Activated CD4-positive, alpha-beta T cell treated with anti-CD3 and anti-CD28 coated beads, Interleukin-2, amount 50 U/mL, for 48 hours (primary cell): Measurements from ENCODE around the gene USP35.

Source experiments
- DNase-seq, 2 experiments: peaks; one replicate each; pipeline ENCODE4 v3.0.0-alpha.2; 2020

The USP35 gene, protein sequence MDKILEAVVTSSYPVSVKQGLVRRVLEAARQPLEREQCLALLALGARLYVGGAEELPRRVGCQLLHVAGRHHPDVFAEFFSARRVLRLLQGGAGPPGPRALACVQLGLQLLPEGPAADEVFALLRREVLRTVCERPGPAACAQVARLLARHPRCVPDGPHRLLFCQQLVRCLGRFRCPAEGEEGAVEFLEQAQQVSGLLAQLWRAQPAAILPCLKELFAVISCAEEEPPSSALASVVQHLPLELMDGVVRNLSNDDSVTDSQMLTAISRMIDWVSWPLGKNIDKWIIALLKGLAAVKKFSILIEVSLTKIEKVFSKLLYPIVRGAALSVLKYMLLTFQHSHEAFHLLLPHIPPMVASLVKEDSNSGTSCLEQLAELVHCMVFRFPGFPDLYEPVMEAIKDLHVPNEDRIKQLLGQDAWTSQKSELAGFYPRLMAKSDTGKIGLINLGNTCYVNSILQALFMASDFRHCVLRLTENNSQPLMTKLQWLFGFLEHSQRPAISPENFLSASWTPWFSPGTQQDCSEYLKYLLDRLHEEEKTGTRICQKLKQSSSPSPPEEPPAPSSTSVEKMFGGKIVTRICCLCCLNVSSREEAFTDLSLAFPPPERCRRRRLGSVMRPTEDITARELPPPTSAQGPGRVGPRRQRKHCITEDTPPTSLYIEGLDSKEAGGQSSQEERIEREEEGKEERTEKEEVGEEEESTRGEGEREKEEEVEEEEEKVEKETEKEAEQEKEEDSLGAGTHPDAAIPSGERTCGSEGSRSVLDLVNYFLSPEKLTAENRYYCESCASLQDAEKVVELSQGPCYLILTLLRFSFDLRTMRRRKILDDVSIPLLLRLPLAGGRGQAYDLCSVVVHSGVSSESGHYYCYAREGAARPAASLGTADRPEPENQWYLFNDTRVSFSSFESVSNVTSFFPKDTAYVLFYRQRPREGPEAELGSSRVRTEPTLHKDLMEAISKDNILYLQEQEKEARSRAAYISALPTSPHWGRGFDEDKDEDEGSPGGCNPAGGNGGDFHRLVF

DNA sequence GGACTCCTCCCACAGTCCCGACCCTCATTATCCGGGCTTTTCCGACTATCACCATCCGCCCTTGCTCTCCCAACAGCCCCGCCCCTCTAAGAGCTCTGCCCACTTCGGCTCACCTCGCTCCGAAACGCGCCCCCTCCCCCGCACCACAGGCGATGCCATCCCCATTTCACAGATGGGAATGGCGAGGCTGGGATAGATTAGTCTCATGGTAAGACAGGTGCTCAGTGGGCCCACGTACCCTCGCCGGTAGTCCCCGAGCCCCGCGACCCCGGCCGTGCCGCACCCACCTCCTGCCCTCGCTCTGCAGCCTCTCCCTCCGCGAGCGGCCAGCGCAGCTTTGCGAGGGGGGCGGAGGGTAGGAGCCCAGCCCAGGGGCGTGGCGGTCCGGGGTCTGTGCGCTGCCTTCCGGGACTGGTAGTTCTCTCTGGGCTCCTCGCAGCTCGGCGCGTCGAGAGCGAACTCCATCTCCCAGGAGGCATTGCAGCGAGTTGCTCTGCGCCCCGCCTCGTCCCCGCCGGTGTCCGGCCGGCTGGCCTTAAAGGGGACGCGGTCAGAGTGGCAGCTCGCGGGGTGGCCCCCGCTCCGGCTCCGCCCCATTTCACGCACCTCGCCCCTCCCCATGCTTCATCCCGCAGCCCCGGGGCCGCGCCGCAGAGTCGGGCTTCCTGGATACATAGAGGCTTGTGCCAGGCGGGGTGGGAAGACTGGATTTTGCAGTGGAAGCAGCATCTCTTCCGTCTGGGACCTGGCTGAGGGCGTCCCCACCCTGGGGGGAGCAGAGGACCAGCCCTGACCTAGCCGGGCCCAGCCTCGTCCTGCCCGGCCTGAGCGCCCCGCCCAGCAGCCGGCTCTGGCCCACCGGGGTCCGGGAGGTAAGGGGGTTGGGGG lies at the start of gene USP35, which contains the start of gene KCTD21:
Gene USP35, plus strand, starts transcription at position 634 of the 888 bp plus-strand sequence. CDS start 7,327 bp downstream, outside the sequence.
Gene KCTD21, minus strand, starts transcription at position 341 of the 888 bp plus-strand sequence. CDS start 14,072 bp downstream, outside the sequence.
- DNase-seq: peak; percentile 93 to 95

DNA sequence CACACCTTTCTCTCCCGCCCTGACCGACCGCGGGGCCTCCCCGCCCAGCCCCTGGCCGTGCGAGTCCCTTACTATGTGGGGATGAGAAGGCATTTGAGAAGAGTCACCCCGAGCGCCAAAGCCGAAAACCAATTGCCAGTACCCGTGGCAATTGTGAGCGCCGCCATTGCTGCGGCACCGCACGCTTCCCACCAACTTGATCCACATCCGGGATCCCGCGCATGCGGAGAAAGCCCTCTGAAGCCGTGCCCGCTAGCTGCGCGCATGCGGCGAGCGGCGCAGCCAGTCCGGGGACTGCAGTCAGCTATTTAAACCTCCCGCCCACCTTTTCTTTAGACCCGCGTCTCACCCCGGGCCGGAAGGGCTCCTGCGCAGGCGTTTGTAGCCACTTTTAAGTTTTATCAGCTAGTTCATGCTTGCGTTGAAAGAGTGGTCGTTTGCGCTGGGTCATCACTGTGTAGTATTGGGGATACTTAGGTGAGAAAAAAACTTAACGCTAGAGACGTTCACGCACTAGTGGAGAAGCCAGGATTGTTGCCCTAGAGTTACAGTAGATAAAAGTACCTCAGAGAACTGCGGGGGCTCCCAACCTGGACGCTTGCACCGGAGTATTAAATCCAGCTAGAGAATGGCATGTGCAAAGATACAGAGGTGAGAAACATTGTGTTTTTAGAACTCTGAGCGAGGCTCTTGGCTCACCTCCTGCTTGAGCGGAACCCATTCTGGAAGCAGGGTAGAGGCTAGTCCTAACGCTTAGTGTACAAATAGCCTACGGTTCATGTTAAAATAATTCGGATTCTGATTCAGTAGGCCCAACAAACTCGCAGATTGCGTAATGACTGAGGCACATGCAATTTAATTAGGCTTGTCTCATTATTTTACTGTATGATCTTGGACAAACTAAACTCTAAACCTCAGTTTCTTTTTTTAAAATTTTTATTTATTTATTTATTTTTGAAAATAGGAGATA lies 49.0 kb upstream of the USP35 start, which contains the start of gene ALG8:
Gene ALG8, minus strand, starts transcription at position 205 of the 970 bp plus-strand sequence. Its CDS starts 38 bp downstream, at position 167.
- DNase-seq: peak; percentile 97

DNA sequence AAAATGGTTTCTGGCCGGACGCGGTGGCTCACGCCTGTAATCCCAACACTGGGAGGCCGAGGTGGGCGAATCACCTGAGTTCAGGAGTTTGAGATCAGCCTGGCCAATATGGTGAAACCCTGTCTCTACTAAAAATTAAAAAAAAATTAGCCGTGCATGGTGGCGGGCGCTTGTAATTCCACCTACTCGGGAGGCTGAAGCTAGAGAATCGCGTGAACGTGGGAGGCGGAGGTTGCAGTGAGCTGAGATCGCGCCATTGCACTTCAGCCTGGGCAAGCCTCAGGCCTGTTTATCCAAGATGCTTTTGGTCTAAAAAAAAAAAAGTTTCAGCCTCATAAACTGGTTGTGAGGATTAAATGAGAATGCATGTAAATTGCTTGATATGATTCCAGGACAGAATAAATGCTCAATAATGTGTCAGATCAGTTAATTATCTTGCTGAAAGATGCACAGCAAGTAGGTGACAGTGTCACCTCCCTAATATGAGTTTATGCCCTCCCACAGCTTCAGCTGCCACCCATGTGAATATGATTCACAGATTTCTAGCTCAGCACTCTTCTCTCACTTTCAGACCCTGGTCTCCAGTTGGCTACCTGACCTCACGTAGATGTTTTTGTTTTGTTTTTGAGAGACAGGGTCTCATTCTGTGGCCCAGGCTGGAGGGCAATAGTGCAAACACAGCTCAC lies 48.2 kb upstream of the USP35 start:
- peak; percentile 3 to 9 for DNase-seq

DNA sequence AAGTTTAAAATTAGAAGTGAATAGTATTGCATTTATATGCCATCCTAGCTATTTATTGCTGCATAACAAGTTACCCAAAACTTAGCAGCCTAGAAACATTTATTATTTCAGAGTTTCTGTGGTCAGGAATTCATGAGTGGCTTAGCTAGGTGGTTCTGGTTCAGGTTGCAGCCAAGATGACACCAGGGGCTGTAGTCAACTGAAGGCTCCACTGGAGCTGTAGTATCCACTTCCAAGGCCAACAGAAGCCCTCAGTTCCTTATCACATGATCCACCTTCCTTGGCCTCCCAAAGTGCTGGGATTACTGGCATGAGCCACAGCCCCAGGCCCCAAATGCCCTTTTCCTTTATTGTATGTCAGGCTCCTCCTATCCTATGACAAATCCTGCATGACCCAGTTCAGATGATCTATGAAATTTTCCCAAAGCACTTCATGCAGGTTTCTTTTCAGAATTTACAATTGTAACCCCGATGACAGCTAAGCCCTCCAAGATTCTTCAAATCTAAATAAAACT lies 43.2 kb upstream of the USP35 start:
- DNase-seq: no peak

DNA sequence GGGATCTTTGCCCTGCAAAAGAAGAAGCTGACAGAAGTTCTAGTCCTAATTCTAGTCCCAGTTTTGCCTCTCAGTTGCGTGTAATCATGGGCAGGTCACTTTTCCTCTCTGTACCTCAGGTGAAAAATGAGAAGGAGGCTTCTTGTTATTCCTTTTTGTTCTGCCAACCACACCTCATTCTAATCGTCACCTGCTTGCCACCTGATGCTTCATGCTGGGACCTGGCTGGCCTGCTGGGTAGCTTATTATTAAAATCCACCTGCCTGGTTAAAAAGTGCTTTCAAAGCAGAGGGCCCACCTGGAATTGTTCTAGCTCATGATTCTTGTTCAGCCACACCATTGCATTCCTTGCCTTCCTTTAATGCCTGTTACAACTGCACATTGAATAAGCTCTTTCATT lies 40.9 kb upstream of the USP35 start:
- DNase-seq: no peak

DNA sequence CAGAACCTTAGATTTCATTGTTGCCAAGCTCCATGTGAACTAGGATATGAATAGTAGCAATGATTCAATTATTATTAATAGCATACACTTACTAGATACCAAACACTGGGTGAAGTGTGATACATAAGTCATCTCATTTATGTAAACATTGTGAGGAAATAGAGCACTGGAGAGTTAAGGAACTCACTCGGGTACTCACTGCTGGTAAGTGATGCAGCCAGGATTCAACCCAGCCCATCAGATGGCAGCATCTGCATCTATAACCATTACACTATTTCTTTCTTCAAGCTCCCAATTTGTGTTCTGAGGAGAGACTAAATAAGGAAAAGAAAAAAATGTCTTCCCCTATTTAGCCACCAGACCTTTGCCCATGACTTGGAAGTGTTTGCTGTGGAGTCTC lies 39.1 kb upstream of the USP35 start:
- DNase-seq: no peak

DNA sequence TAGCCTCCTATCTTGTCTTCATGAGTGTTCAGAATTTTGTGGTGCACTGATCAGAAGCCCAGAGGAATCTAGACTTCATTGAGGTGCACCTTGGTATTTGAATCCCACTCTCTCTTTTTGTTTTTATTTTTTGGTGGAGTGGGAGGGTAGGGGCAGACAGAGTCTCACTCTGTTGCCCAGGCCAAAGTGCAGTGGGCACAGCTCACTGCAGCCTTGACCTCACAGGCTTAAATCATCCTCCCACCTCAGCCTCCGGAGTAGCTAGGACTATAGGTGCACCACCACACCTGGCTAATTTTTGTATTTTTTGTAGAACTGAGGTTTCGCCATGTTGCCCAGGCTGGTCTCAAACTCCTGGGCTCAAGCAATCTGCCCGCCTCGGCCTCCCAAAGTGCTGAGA lies 38.4 kb upstream of the USP35 start:
- DNase-seq: no peak

DNA sequence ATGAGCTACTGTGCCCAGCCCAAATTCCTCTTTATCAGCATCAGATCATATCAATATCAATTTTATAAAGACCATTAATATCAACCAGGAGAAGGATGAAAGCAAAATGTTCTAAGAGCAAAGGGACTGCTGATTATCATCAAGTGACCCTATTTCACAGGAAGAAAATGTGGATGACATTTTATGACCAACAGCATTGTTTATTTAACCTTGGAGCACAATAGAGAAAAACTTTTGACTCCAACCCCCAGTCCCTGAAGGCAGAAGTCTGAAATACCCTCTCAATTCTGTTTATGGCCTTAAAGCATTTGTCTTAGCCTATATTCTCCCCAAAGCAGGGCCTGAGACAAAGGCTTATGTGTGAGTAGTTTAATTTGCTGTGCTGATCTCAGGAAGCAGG lies 38.0 kb upstream of the USP35 start:
- DNase-seq: no peak

DNA sequence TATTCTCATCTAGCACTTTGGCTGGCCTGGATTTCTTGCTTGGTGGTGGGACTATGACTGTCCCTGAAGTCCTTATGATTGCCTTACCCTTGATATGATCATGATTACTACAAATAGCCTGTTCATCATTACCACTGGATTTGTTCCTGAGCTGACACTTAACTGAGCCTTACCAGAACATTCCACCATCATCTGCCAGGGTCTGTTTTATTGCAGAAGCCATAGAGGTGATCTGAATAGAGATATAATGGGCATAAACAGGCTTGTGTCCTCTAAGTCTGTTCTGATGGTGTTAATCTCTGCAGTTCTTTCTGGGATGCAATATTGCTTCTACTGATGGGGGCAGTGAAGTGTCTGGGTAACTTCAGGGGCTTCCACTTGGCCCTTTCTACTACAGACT lies 36.9 kb upstream of the USP35 start:
- no peak for DNase-seq

DNA sequence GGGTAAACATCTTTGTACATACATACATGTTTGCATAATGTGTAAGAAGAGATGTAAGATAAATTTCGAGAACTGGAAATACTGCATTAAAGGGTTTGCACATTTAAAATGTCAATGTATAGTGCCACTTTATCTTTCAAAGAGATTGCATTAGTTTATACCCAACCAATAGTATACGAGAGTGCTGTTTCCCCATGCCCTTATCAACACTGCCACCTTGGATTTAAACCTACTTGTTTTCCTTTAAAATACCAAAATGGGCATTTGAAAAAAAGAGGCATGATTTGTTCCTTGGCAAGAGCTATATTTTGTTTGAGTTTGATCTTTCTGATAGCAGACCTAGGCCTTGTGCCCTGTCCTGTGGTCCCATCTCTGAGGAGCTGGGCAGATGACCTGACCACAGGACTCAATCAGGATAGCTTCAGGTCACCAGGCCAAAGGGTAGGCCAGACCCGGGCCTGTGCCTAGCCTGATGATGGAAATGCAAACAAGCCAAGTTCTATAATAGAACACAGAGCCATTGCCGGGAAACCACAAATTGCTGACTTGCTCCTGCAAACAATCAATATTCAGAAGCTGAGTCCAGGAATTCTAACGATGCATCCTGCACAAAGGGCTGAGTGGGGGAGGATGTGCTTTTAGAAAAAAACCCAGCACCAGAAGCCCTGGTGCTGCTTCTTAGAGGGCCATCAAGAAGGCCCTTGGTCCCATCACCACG lies 32.4 kb upstream of the USP35 start:
- no peak for DNase-seq

DNA sequence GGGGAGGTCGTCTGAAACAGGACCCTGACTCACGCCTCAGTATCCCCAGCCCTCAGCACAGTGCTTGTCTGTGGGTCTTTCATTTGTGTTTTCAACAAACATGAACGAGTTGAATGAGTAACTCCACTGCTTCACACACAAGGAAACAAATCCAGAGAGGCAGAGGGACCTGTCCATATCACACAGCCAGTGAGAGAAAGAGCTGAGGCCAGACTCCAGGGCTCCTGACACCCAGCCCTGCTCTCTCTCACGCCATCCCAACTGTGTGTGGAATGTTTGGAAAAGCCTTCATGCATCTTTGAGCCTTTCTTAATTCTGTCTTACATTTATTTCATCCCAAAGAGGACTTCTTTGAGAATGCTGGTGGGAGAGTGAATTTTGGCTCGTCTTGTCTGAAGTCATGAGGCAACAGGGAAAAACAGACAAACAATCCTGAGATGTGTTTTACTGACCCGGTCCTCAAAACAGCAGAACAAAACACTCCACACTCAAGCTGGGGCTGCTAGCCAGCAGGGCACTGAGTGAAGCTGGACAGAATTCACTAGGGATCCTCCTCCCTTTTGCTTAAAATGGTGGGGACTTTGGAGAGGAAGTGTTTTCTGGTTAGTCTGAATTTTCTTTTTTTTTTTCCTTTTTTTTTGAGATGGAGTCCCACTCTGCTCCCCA lies 29.6 kb upstream of the USP35 start:
- no peak for DNase-seq

DNA sequence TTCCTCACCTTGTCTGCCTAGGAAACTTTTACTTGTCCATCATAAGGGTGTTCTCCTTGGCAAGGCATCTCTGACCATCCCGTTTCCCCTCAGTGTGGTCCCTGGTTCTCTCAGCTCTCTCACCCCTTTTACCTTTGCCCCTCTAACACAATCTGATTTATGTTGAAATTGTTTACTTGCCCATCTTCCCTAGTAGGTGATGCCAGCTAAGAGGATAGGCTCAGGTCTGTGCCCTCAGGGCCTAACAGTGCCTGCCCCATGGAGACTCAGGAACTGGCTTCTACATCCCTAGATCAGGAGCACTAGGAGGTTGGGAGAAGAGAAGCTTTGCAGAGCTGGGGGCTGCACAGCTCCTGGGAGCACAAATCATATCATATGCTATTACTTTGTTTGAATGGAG lies 28.2 kb upstream of the USP35 start:
- no peak for DNase-seq

DNA sequence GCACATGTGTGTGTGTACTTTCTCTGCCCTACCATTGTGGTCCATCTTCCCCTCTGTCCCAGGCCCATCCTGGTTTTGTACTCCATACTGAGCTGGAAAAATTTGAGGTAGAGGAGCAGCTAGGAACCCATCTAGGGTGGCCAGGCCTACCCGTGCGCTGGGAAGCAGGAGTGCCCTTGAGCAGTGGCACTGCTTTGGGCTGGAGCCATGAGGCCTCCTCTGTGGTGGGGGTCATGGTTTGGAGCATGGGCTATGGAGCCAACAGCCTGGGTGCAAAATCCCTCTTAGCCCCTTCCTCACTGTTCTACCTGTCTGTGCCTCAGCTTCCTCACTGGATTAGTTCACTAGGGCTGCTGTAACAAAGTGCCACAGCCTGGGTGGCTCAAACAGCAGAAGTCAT lies 27.4 kb upstream of the USP35 start:
- no peak for DNase-seq

DNA sequence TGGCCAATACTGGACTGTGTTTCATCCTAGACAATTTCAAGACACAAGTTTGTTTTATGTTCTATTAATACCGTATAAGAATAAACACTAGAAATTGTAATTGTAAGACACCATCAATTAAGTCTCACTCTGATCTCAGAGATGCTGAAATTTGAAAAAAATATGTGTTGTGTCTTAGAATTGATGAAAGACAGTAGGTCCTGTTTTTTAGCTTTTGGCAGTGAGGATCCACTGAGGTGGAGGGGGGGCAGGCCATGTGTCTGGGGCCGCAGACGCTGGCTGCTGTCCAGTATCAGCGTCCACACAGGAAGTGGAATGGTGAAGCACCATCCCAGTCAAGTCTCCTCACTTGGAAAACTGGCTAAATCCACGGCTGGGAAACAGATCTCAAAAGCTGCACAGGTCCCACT lies 26.8 kb upstream of the USP35 start:
- DNase-seq: no peak

DNA sequence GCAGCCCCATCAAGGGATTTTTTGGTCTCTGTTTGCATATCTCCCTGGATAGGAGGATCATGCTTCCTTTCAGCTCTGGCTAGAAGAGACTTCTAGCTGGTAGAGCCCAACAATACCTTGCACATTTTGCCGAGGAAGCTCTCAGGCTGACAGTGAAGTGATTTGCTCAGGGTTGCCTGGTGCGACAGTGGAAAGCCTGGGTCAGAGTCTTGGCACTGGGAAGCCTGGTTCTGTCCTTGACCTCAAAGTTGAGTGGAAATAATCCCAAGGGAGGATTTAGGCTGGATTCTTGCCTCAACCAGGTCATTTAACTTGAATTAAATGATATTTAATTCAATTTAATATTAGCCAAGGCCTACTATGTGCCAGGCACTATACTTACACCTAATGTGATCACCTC lies 24.9 kb upstream of the USP35 start:
- no peak for DNase-seq

DNA sequence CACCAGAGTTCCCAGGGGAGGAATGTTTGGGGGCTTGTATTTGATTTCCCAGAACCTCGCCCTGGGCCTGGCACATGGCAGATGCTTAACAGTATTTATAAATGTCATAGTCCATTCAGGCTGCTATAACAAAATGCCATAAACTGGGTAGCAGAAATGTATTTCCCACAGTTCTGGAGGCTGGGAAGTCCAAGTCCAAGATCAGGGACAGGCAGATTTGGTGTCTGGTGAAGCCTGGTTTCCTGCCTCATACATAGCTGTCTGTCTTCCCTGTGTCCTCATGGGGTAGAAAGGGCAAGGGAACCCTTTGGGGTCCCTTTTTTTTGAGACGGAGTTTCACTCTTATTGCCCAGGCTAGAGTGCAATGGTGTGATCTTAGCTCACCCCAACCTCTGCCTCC lies 24.2 kb upstream of the USP35 start:
- DNase-seq: no peak

DNA sequence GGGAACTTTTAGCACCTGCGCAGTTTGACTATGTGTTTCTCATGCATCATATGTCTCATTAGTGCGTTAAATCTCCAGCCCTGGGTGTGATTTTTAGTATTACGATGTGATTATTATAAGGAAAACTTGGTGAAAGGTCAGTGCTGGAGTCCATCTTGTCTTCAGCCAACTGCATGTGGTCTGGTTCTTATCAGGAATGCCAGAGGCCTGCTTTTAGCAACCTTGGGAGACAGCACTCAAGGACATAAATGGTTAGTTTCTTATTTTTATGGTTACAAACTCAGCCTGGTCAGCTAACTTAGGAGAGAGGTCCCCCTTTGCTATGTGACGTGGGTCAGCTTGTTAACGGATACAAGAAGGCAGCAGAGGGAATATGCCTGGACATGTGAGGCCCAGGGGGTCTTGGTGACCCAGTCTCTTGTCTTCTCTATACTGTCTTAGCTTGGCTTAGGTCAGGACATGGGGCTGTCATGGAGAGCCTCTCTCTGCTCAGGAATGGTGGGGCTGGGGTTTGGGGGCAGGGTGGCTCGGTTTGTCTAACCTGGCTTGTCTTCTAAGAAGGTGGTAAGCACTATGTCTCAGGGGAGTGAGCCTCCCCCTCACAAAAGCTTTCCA lies 21.8 kb upstream of the USP35 start:
- DNase-seq: no peak
